ENCODE results near the gene GTF2A1. TPM values are rescaled to one million over a fixed set of nuclear protein-coding genes. Genes with fewer than 3 reads are reported as not detected.

The GTF2A1 gene
- polyA plus RNA-seq, 2 donors: 3.8 to 6.2 TPM

DNA sequence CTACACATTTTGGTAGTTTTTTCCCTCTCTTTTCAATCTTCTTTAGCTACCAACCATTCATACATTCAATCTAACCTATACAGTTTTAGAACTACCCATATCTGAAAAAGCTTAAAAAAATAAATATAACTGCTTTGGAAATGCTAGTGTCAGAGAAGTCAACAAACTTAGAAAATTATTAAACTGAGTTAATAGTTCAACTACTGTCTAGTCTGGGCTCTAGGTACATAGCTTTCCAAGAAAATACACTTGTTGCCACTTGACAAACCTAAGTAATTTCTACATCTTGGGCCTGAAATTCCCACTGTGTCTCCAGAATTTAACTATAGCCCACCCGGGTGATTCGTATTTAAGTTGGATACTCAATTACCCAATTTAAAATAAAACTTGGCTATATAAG lies 22.1 kb downstream of the GTF2A1 start:
- Histone ChIP-seq H3K27me3 (ENCODE audit: control insufficient read depth in 1 of 2, insufficient read depth in 2 of 2, low read length in 2 of 2) (no peaks in the 10 kb centered on the region), H3K27ac (ENCODE audit: low read depth in 2 of 2, low read length in 1 of 2) (no peak overlapping the region), H3K9me3 (ENCODE audit: control insufficient read depth in 2 of 2, insufficient read depth in 1 of 2, low read depth in 1 of 2, low read length in 1 of 2) (no peaks in the 10 kb centered on the region), H3K36me3 (ENCODE audit: control insufficient read depth in 2 of 2, insufficient read depth in 2 of 2, low read length in 1 of 2) (peaks cover 6 to 8% of the 10 kb centered on the region in 2 donors), H3K4me3 (ENCODE audit: low read depth in 1 of 2, low read length in 2 of 2) (no peak overlapping the region), H3K4me1 (ENCODE audit: control insufficient read depth in 2 of 2, insufficient read depth in 2 of 2, low read length in 1 of 2) (no peaks in the 10 kb centered on the region)
- 94 to 97% methylated on average over 2 of the region's 2 CpGs for WGBS, 2 donors

- 77 to 85% methylated on average over 3 of the region's 3 CpGs for WGBS, 2 donors
- H3K4me1 ChIP-seq (ENCODE audit: control insufficient read depth in 2 of 2, insufficient read depth in 2 of 2, low read length in 1 of 2): no peaks in the 10 kb centered on the region
- H3K36me3 ChIP-seq (ENCODE audit: control insufficient read depth in 2 of 2, insufficient read depth in 2 of 2, low read length in 1 of 2): peaks cover 9 to 11% of the 10 kb centered on the region in 2 donors
- no peaks in the 10 kb centered on the region for H3K9me3 ChIP-seq (ENCODE audit: control insufficient read depth in 2 of 2, insufficient read depth in 1 of 2, low read depth in 1 of 2, low read length in 1 of 2)
- H3K27me3 ChIP-seq (ENCODE audit: control insufficient read depth in 1 of 2, insufficient read depth in 2 of 2, low read length in 2 of 2): no peaks in the 10 kb centered on the region
- H3K27ac ChIP-seq (ENCODE audit: low read depth in 2 of 2, low read length in 1 of 2): no peak overlapping the region
- no peak overlapping the region for H3K4me3 ChIP-seq (ENCODE audit: low read depth in 1 of 2, low read length in 2 of 2)
These were observed 26.7 kb downstream of the GTF2A1 start for GRCh38 chr14:81193924-81194633.

GRCh38 chr14:81192594-81192993 lies 28.2 kb downstream of the GTF2A1 start:
- H3K27ac ChIP-seq (ENCODE audit: low read depth in 2 of 2, low read length in 1 of 2): no peak overlapping the region
- WGBS, 2 donors: 82 to 93% methylated on average over 2 of the region's 2 CpGs
- H3K4me3 ChIP-seq (ENCODE audit: low read depth in 1 of 2, low read length in 2 of 2): no peak overlapping the region
- H3K27me3 ChIP-seq (ENCODE audit: control insufficient read depth in 1 of 2, insufficient read depth in 2 of 2, low read length in 2 of 2): no peaks in the 10 kb centered on the region
- no peaks in the 10 kb centered on the region for H3K9me3 ChIP-seq (ENCODE audit: control insufficient read depth in 2 of 2, insufficient read depth in 1 of 2, low read depth in 1 of 2, low read length in 1 of 2)
- H3K36me3 ChIP-seq (ENCODE audit: control insufficient read depth in 2 of 2, insufficient read depth in 2 of 2, low read length in 1 of 2): peaks cover 9 to 11% of the 10 kb centered on the region in 2 donors
- H3K4me1 ChIP-seq (ENCODE audit: control insufficient read depth in 2 of 2, insufficient read depth in 2 of 2, low read length in 1 of 2): no peaks in the 10 kb centered on the region

GRCh38 chr14:81187832-81188522 lies 32.8 kb downstream of the GTF2A1 start:
- Histone ChIP-seq H3K4me3 (ENCODE audit: low read depth in 1 of 2, low read length in 2 of 2) (no peak overlapping the region), H3K4me1 (ENCODE audit: control insufficient read depth in 2 of 2, insufficient read depth in 2 of 2, low read length in 1 of 2) (no peaks in the 10 kb centered on the region), H3K9me3 (ENCODE audit: control insufficient read depth in 2 of 2, insufficient read depth in 1 of 2, low read depth in 1 of 2, low read length in 1 of 2) (no peaks in the 10 kb centered on the region), H3K27me3 (ENCODE audit: control insufficient read depth in 1 of 2, insufficient read depth in 2 of 2, low read length in 2 of 2) (no peaks in the 10 kb centered on the region), H3K27ac (ENCODE audit: low read depth in 2 of 2, low read length in 1 of 2) (no peak overlapping the region), H3K36me3 (ENCODE audit: control insufficient read depth in 2 of 2, insufficient read depth in 2 of 2, low read length in 1 of 2) (peaks cover 3 to 4% of the 10 kb centered on the region in 2 donors)
- 94 to 98% methylated on average over 5 of the region's 5 CpGs for WGBS, 2 donors

- WGBS, 2 donors: 89 to 90% methylated on average over 2 of the region's 2 CpGs
- Histone ChIP-seq H3K27ac (ENCODE audit: low read depth in 2 of 2, low read length in 1 of 2) (no peak overlapping the region), H3K4me3 (ENCODE audit: low read depth in 1 of 2, low read length in 2 of 2) (no peak overlapping the region), H3K9me3 (ENCODE audit: control insufficient read depth in 2 of 2, insufficient read depth in 1 of 2, low read depth in 1 of 2, low read length in 1 of 2) (no peaks in the 10 kb centered on the region), H3K4me1 (ENCODE audit: control insufficient read depth in 2 of 2, insufficient read depth in 2 of 2, low read length in 1 of 2) (no peaks in the 10 kb centered on the region), H3K27me3 (ENCODE audit: control insufficient read depth in 1 of 2, insufficient read depth in 2 of 2, low read length in 2 of 2) (no peaks in the 10 kb centered on the region), H3K36me3 (ENCODE audit: control insufficient read depth in 2 of 2, insufficient read depth in 2 of 2, low read length in 1 of 2) (no peaks in the 10 kb centered on the region)
These were observed 41.1 kb downstream of the GTF2A1 start for GRCh38 chr14:81179631-81180030.

DNA sequence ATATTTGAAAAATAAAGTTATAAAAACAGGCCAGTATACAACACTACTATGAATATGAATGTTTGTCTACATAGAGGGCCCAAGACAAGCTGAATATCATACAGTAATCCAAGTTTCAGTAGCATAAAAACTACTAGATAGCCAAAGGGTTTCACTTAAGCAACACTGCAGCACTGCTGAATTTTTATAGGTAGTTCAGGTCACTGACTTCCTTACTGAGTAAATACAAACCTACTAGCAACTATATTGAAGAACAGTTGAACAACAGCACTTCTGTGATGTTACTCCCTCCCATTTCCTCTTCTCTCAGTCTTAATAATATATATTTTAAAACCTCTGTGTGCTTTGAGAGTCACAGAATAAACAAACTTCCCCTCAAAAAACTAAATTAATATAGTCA lies 42.7 kb downstream of the GTF2A1 start:
- H3K4me1 ChIP-seq (ENCODE audit: control insufficient read depth in 2 of 2, insufficient read depth in 2 of 2, low read length in 1 of 2): no peaks in the 10 kb centered on the region
- no peaks in the 10 kb centered on the region for H3K36me3 ChIP-seq (ENCODE audit: control insufficient read depth in 2 of 2, insufficient read depth in 2 of 2, low read length in 1 of 2)
- H3K27me3 ChIP-seq (ENCODE audit: control insufficient read depth in 1 of 2, insufficient read depth in 2 of 2, low read length in 2 of 2): no peaks in the 10 kb centered on the region
- H3K4me3 ChIP-seq (ENCODE audit: low read depth in 1 of 2, low read length in 2 of 2): no peak overlapping the region
- no peaks in the 10 kb centered on the region for H3K9me3 ChIP-seq (ENCODE audit: control insufficient read depth in 2 of 2, insufficient read depth in 1 of 2, low read depth in 1 of 2, low read length in 1 of 2)
- no peak overlapping the region for H3K27ac ChIP-seq (ENCODE audit: low read depth in 2 of 2, low read length in 1 of 2)

GRCh38 chr14:81177225-81177624 lies 43.5 kb downstream of the GTF2A1 start:
- H3K27ac ChIP-seq (ENCODE audit: low read depth in 2 of 2, low read length in 1 of 2): no peak overlapping the region
- no peaks in the 10 kb centered on the region for H3K4me1 ChIP-seq (ENCODE audit: control insufficient read depth in 2 of 2, insufficient read depth in 2 of 2, low read length in 1 of 2)
- 59 to 69% methylated on average over 1 of the region's 1 CpG for WGBS, 2 donors
- H3K4me3 ChIP-seq (ENCODE audit: low read depth in 1 of 2, low read length in 2 of 2): no peak overlapping the region
- H3K27me3 ChIP-seq (ENCODE audit: control insufficient read depth in 1 of 2, insufficient read depth in 2 of 2, low read length in 2 of 2): no peaks in the 10 kb centered on the region
- H3K9me3 ChIP-seq (ENCODE audit: control insufficient read depth in 2 of 2, insufficient read depth in 1 of 2, low read depth in 1 of 2, low read length in 1 of 2): no peaks in the 10 kb centered on the region
- no peaks in the 10 kb centered on the region for H3K36me3 ChIP-seq (ENCODE audit: control insufficient read depth in 2 of 2, insufficient read depth in 2 of 2, low read length in 1 of 2)

DNA sequence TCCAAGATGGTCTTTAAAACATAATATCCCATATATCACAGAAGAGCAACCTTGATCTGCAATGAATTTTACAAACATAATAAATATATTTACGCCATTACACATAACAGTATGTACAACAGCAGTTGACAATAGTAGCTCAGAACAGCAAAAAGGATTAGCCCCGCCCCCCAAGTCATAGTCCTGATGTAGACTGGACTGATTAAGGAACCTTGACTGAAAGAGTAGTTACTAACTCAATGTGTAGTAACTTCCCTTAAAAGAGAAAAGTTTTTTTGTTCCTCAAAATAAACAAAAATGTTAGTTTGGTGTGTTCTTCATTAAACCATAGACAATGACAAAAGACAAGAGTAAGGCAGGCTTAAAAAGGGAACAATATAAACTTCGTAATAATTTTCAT lies 44.5 kb downstream of the GTF2A1 start:
- Histone ChIP-seq H3K27ac (ENCODE audit: low read depth in 2 of 2, low read length in 1 of 2) (no peak overlapping the region), H3K27me3 (ENCODE audit: control insufficient read depth in 1 of 2, insufficient read depth in 2 of 2, low read length in 2 of 2) (no peaks in the 10 kb centered on the region), H3K4me3 (ENCODE audit: low read depth in 1 of 2, low read length in 2 of 2) (no peak overlapping the region), H3K36me3 (ENCODE audit: control insufficient read depth in 2 of 2, insufficient read depth in 2 of 2, low read length in 1 of 2) (no peaks in the 10 kb centered on the region), H3K4me1 (ENCODE audit: control insufficient read depth in 2 of 2, insufficient read depth in 2 of 2, low read length in 1 of 2) (no peaks in the 10 kb centered on the region), H3K9me3 (ENCODE audit: control insufficient read depth in 2 of 2, insufficient read depth in 1 of 2, low read depth in 1 of 2, low read length in 1 of 2) (no peaks in the 10 kb centered on the region)
- 90 to 94% methylated on average over 3 of the region's 3 CpGs for WGBS, 2 donors

- WGBS, 2 donors: 84 to 89% methylated on average over 3 of the region's 3 CpGs
- Histone ChIP-seq H3K9me3 (ENCODE audit: control insufficient read depth in 2 of 2, insufficient read depth in 1 of 2, low read depth in 1 of 2, low read length in 1 of 2) (no peaks in the 10 kb centered on the region), H3K27me3 (ENCODE audit: control insufficient read depth in 1 of 2, insufficient read depth in 2 of 2, low read length in 2 of 2) (no peaks in the 10 kb centered on the region), H3K4me3 (ENCODE audit: low read depth in 1 of 2, low read length in 2 of 2) (no peak overlapping the region), H3K27ac (ENCODE audit: low read depth in 2 of 2, low read length in 1 of 2) (no peak overlapping the region), H3K36me3 (ENCODE audit: control insufficient read depth in 2 of 2, insufficient read depth in 2 of 2, low read length in 1 of 2) (no peaks in the 10 kb centered on the region), H3K4me1 (ENCODE audit: control insufficient read depth in 2 of 2, insufficient read depth in 2 of 2, low read length in 1 of 2) (peaks cover 0 to 4% of the 10 kb centered on the region in 2 donors)
These were observed 47.9 kb downstream of the GTF2A1 start for GRCh38 chr14:81172881-81173280.

DNA sequence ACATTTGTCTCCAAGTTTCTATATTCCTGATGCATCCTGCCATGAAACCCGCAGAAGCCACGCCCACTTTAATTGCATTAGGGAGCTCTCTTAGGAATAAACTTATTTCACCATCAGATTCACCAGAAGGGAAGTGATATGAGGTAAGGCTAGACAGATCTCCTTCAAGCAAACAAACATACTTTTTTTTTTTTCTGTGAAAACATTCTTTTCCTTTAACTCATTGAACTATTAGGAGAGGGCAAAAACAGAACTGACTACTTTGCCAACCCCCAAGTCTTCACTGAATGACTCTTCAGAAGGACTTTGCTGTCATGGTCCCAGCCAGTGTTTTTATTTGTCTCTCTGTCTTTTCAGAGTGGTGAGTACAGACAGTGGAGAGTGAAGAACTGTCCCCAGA lies 48.4 kb downstream of the GTF2A1 start:
- Histone ChIP-seq H3K27ac (ENCODE audit: low read depth in 2 of 2, low read length in 1 of 2) (no peak overlapping the region), H3K9me3 (ENCODE audit: control insufficient read depth in 2 of 2, insufficient read depth in 1 of 2, low read depth in 1 of 2, low read length in 1 of 2) (no peaks in the 10 kb centered on the region), H3K36me3 (ENCODE audit: control insufficient read depth in 2 of 2, insufficient read depth in 2 of 2, low read length in 1 of 2) (no peaks in the 10 kb centered on the region), H3K27me3 (ENCODE audit: control insufficient read depth in 1 of 2, insufficient read depth in 2 of 2, low read length in 2 of 2) (no peaks in the 10 kb centered on the region), H3K4me3 (ENCODE audit: low read depth in 1 of 2, low read length in 2 of 2) (no peak overlapping the region), H3K4me1 (ENCODE audit: control insufficient read depth in 2 of 2, insufficient read depth in 2 of 2, low read length in 1 of 2) (peaks cover 0 to 4% of the 10 kb centered on the region in 2 donors)
- WGBS, 2 donors: 71 to 74% methylated on average over 2 of the region's 2 CpGs
